Stimulated activated CD4-positive, alpha-beta T cell treated with anti-CD3 and anti-CD28 coated beads, TNF-alpha, amount 100 ng/mL, for 48 hours (primary cell): ENCODE measurements around the gene GOLGA1.
"Not testable (repeated sequence)": the region's sequence is repeated elsewhere in the genome, so short reads cannot be mapped to it uniquely, and the experiment has no call there.

ENCODE experiments used
- DNase-seq, 3 donors: peaks; one replicate each; pipeline ENCODE4 v3.0.0-alpha.2; 2020; ENCODE audit warnings: low read depth in 3 of 3

GOLGA1 gene

GRCh38 chr9:124838132-124838531 is 102.8 kb downstream of the GOLGA1 start:
- DNase-seq: not testable (repeated sequence)

- no peak for DNase-seq
Observed at GRCh38 chr9:124835026-124835557, 105.8 kb downstream of the GOLGA1 start.

GRCh38 chr9:124834591-124834990 is 106.3 kb downstream of the GOLGA1 start:
- DNase-seq: no peak

- no peak for DNase-seq
Observed at GRCh38 chr9:124831642-124832364, 109.1 kb downstream of the GOLGA1 start.

GRCh38 chr9:124830593-124830992 is 110.3 kb downstream of the GOLGA1 start:
- no peak for DNase-seq

- DNase-seq: no peak
Observed at GRCh38 chr9:124829334-124829669, 111.6 kb downstream of the GOLGA1 start.

- no peak for DNase-seq
Observed at GRCh38 chr9:124828489-124829333, 112.2 kb downstream of the GOLGA1 start.
